Heart left ventricle (tissue), 13 donors: ENCODE measurements around the gene EYS.

Experiments used
- POLR2A ChIP-seq, 2 donors: fragments of 450-650 bp; IDR thresholded peaks; one replicate each; pipeline ENCODE4 v1.6.1; 2017; ENCODE audit warnings: antibody characterized with exemption in 2 of 2, mild to moderate bottlenecking in 2 of 2, moderate library complexity in 2 of 2
- TF ChIP-seq, protein P1 (sequence below), 12 donors: fragments of 200-600 bp; sonication (generic) in 4 of 12; IDR thresholded peaks; one replicate each; pipeline versions ENCODE4 v1.5.0 to v1.8.0; 2018 to 2022; ENCODE audit warnings: antibody characterized with exemption in 12 of 12, mild to moderate bottlenecking in 5 of 12
- donor health status: ischemic (EF 13 %, LVEDD 7.1; RV severe dilation, severe dysfunction).
- donor health status: DM: no; HTN: yes; CAD: no.
- donor health status: DM: no; HTN: no; CAD: no.
- donor health status: ischemic (EF 25% LVEDD 6.9; RV normal size, moderate dysfunction).
- donor health status: ischemic (EF 25% LVEDD 5.7; RV mildly dilated, moderate dysfunction).
- donor health status: ischemic (EF 35%, LVEDD 5.7; RV mildly dilated, moderate dysfunction).
- donor health status: nonischemic (EF 11% LVEDD 7.7; RV severe dilation, severe dysfunction).
- donor health status: DM: yes; HTN: yes; CAD: no.
- donor health status: PGD.
- donor health status: ischemic (EF 29% LVEDD 5.4; RV normal size, mild dysfunction).
- donor health status: nonischemic (EF 23%, LVEDD 6.1; RV moderate dilation, normal function).

DNA sequence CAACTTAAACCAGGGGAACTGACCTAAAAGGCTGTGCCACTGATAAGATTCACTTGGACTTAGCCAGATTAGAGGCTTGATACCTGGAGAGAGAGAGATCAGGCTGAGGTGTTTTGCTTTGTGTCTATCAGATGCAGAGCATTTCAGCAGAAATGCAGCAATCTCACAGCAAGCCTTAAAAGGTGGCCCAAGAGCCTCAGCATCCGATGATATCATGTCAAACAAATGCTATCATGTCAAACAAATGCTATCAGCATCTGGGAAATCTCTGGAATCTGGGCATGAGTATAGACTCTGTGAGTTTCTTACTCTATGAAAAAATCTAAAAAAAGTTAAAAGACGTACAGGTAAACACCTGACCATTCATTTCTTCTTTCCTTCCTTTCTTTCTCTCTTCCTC is 718.9 kb downstream of the EYS start:
- TF ChIP-seq, protein P1, sequence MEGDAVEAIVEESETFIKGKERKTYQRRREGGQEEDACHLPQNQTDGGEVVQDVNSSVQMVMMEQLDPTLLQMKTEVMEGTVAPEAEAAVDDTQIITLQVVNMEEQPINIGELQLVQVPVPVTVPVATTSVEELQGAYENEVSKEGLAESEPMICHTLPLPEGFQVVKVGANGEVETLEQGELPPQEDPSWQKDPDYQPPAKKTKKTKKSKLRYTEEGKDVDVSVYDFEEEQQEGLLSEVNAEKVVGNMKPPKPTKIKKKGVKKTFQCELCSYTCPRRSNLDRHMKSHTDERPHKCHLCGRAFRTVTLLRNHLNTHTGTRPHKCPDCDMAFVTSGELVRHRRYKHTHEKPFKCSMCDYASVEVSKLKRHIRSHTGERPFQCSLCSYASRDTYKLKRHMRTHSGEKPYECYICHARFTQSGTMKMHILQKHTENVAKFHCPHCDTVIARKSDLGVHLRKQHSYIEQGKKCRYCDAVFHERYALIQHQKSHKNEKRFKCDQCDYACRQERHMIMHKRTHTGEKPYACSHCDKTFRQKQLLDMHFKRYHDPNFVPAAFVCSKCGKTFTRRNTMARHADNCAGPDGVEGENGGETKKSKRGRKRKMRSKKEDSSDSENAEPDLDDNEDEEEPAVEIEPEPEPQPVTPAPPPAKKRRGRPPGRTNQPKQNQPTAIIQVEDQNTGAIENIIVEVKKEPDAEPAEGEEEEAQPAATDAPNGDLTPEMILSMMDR (IDR thresholded peaks at IDR 0.05): no peak
- TF ChIP-seq POLR2A (IDR thresholded peaks at IDR 0.05): no peak
